ENCODE measurements around the gene TUBGCP5. TPM values are rescaled to one million over a fixed set of nuclear protein-coding genes. Genes with fewer than 3 reads are reported as not detected.
"Not testable (repeated sequence)": the region's sequence is repeated elsewhere in the genome, so short reads cannot be mapped to it uniquely, and the experiment has no call there.

The TUBGCP5 gene
- total RNA-seq, 1 donor from 2014 or later, result 27.1 TPM

DNA sequence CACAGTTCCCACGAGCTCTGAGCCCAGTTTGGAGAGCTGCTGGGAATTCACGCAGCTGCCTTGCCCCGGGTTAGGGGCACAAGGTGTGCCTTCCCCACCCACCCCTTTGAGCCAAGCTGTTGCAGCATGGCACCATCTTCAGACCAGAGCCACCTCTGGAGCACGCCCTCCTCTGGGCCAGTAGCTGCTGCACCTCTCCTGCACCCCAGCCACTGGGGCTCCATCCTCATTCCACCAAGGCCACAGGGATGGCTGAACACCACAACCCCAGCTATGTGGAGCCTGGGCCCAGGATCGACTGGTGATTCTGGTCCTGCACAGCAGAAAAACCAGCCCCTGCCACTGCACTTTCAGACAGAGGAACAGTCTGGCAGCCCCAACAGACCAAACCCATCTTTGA, 25.7 kb downstream of the TUBGCP5 start:
- Mint-ChIP-seq H3K4me3 (no peak overlapping the region), H3K9me3 (no peaks in the 10 kb centered on the region), H3K36me3 (peaks cover 24% of the 10 kb centered on the region), H3K4me1 (no peaks in the 10 kb centered on the region), H3K27ac (no peak overlapping the region), H3K27me3 (ENCODE audit: low read depth) (no peaks in the 10 kb centered on the region)
- no peak for DNase-seq (ENCODE audit: low spot score in 2 of 2, unreplicated experiment in 2 of 2)
- TF ChIP-seq, protein P1, sequence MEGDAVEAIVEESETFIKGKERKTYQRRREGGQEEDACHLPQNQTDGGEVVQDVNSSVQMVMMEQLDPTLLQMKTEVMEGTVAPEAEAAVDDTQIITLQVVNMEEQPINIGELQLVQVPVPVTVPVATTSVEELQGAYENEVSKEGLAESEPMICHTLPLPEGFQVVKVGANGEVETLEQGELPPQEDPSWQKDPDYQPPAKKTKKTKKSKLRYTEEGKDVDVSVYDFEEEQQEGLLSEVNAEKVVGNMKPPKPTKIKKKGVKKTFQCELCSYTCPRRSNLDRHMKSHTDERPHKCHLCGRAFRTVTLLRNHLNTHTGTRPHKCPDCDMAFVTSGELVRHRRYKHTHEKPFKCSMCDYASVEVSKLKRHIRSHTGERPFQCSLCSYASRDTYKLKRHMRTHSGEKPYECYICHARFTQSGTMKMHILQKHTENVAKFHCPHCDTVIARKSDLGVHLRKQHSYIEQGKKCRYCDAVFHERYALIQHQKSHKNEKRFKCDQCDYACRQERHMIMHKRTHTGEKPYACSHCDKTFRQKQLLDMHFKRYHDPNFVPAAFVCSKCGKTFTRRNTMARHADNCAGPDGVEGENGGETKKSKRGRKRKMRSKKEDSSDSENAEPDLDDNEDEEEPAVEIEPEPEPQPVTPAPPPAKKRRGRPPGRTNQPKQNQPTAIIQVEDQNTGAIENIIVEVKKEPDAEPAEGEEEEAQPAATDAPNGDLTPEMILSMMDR (IDR thresholded peaks at IDR 0.05; ENCODE audit: unreplicated experiment), result no peak

DNA sequence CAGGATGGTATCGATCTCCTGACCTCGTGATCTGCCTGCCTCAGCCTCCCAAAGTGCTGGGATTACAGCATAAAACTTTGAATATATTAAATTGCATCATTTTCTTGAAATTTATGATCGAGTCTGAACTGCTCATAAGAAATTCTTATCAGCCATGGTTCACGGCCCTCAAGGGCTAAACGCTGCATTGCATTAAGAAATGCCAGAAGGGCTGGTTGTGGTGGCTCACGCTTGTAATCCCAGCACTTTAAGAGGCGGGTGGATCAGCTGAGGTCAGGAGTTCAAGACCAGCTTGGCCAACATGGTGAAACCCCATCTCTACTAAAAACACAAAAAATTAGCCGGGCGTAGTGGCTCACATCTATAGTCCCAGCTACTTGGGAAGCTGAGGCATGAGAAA, 26.8 kb downstream of the TUBGCP5 start:
- H3K27me3 Mint-ChIP-seq (ENCODE audit: low read depth); H3K4me1 Mint-ChIP-seq; H3K27ac Mint-ChIP-seq; H3K4me3 Mint-ChIP-seq; DNase-seq (ENCODE audit: low spot score in 2 of 2, unreplicated experiment in 2 of 2); H3K9me3 Mint-ChIP-seq: not testable (repeated sequence)
- peaks cover 26% of the 10 kb centered on the region for H3K36me3 Mint-ChIP-seq

DNA sequence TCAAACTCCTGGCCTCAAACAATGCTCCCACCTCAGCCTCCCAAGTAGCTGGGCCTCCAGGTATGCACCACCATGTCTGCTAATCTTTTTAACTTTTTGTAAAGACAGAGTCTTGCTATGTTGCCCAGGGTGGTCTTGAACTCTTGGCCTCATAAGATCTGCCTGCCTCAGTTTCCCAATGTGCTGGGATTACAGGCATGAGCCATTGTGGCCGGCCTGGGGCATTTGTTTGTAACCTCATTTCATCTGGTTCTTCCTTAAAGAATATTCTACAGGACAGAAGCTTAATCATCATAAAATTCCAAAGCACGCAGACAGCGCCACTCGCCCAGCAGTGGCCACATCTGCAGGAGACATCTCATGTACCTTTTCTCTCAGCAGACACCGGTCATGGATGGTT, 35.6 kb downstream of the TUBGCP5 start:
- H3K27ac Mint-ChIP-seq, result no peak overlapping the region
- H3K9me3 Mint-ChIP-seq, result no peaks in the 10 kb centered on the region
- H3K4me1 Mint-ChIP-seq, result no peaks in the 10 kb centered on the region
- no peak for DNase-seq (ENCODE audit: low spot score in 2 of 2, unreplicated experiment in 2 of 2)
- H3K36me3 Mint-ChIP-seq, result peaks cover 45% of the 10 kb centered on the region
- no peaks in the 10 kb centered on the region for H3K27me3 Mint-ChIP-seq (ENCODE audit: low read depth)
- no peak overlapping the region for H3K4me3 Mint-ChIP-seq
- TF ChIP-seq, protein P1 (IDR thresholded peaks at IDR 0.05; ENCODE audit: unreplicated experiment), result no peak

DNA sequence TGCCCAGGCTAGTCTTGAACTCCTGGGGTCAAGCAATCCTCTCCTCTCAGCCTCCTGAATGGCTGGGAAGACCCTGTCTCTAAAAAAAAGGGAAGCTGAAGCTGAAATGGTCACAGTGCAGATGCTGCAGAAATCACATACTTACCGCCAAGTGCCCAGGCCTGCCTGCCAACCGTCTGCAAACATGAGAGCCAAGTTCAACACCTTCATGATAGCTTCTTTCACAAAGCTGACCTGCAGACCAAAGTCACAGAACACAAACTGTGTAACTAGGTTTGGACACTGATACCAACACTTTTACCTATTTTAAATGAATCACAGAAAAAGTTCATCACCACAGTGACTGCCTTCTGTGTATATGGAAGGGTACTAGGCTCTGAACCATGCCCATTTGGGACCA, 36.4 kb downstream of the TUBGCP5 start:
- no peaks in the 10 kb centered on the region for H3K9me3 Mint-ChIP-seq
- H3K36me3 Mint-ChIP-seq, result peaks cover 43% of the 10 kb centered on the region
- H3K4me1 Mint-ChIP-seq, result no peaks in the 10 kb centered on the region
- H3K27me3 Mint-ChIP-seq (ENCODE audit: low read depth), result no peaks in the 10 kb centered on the region
- DNase-seq (ENCODE audit: low spot score in 2 of 2, unreplicated experiment in 2 of 2), result no peak
- H3K27ac Mint-ChIP-seq, result no peak overlapping the region
- TF ChIP-seq, protein P1 (IDR thresholded peaks at IDR 0.05; ENCODE audit: unreplicated experiment), result no peak
- no peak overlapping the region for H3K4me3 Mint-ChIP-seq

DNA sequence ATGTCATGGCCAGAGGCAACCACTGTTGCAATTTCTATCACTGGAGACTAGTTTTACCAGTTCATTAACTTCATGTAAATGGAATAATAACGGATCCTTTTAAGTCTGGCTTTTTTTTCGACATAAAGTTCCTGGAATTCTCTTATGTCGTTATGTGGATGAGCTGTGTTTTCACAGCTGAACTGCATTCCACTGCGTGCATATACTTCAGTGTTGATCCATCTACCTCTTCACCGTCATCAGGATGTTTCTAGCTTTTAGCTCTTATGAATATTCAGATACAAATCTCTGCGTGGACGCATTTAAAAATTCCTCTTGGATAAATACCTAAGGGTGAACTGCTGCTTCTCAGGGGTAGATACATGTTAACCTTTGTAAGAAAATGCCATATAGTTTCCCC, 43.6 kb downstream of the TUBGCP5 start:
- Mint-ChIP-seq H3K27me3 (ENCODE audit: low read depth) (no peaks in the 10 kb centered on the region), H3K9me3 (no peaks in the 10 kb centered on the region), H3K4me1 (peaks cover 8% of the 10 kb centered on the region), H3K4me3 (no peak overlapping the region), H3K27ac (peak overlapping the region; percentile 43), H3K36me3 (peaks cover 12% of the 10 kb centered on the region)
- TF ChIP-seq, protein P1 (IDR thresholded peaks at IDR 0.05; ENCODE audit: unreplicated experiment), result no peak
- DNase-seq (ENCODE audit: low spot score in 2 of 2, unreplicated experiment in 2 of 2), result no peak

DNA sequence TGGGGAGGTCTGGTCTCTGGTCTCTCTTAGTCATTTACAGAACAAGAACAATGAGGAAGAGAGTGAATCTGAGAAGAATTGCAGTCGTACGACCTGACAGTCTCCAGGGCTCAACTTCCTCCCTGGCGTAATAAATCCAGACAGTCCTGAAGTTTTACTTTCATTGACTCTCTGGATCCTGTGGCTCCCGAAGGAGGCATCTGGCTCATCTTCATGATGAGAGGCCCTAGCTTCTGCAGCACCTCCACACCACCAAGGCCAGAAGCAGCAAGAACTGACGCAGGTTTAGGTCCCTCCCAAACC, 47.4 kb downstream of the TUBGCP5 start:
- Mint-ChIP-seq H3K4me3 (no peak overlapping the region), H3K27me3 (ENCODE audit: low read depth) (no peaks in the 10 kb centered on the region), H3K4me1 (peaks cover 8% of the 10 kb centered on the region), H3K9me3 (no peaks in the 10 kb centered on the region), H3K36me3 (peaks cover 9% of the 10 kb centered on the region), H3K27ac (peak overlapping the region; percentile 48)
- TF ChIP-seq, protein P1 (IDR thresholded peaks at IDR 0.05; ENCODE audit: unreplicated experiment), result no peak
- DNase-seq (ENCODE audit: low spot score in 2 of 2, unreplicated experiment in 2 of 2), result no peak

All from mesothelial cell of epicardium (in vitro differentiated cells).